Endodermal cell (in vitro differentiated cells): ENCODE measurements around the gene CXCR1. TPM values are rescaled to one million over a fixed set of nuclear protein-coding genes. Genes with fewer than 3 reads are reported as not detected.

Experiments
- DNase-seq: peaks from one replicate; pipeline ENCODE4 v3.0.0-alpha.2; 2017
- H3K27ac ChIP-seq: 2 replicates; pipeline ENCODE4 v1.5.1; 2013; ENCODE audit warnings: mild to moderate bottlenecking, low read depth, low read length, moderate library complexity
- H3K27me3 ChIP-seq: 2 replicates; pipeline ENCODE4 v1.6.1; 2013; ENCODE audit warnings: mild to moderate bottlenecking, low read length, moderate library complexity; ENCODE audit not compliant: insufficient read depth, control insufficient read depth, poor library complexity, severe bottlenecking
- H3K36me3 ChIP-seq: 2 replicates; pipeline ENCODE4 v1.7.0; 2013; ENCODE audit warnings: mild to moderate bottlenecking, low read length, moderate library complexity; ENCODE audit not compliant: control insufficient read depth, insufficient read depth
- H3K4me1 ChIP-seq: one replicate; pipeline ENCODE4 v1.7.0; 2013; ENCODE audit warnings: low read length; ENCODE audit not compliant: control insufficient read depth, insufficient read depth
- H3K4me3 ChIP-seq: 2 replicates; pipeline ENCODE4 v1.5.1; 2013; ENCODE audit warnings: mild to moderate bottlenecking, low read length, moderate library complexity
- H3K9ac ChIP-seq: 2 replicates; pipeline ENCODE4 v1.6.1; 2013; ENCODE audit warnings: mild to moderate bottlenecking, low read length, moderate library complexity; ENCODE audit not compliant: poor library complexity, severe bottlenecking; ENCODE audit errors: extremely low read depth
- H3K9me3 ChIP-seq: 2 replicates; pipeline ENCODE4 v1.6.1; 2013; ENCODE audit warnings: mild to moderate bottlenecking, low read length, moderate library complexity; ENCODE audit not compliant: control insufficient read depth
- H3K27ac Mint-ChIP-seq: 2 replicates; pipeline ENCODE4 v1.8.0; 2020; ENCODE audit warnings: mixed read lengths
- H3K27me3 Mint-ChIP-seq: 2 replicates; pipeline ENCODE4 v1.8.0; 2021; ENCODE audit warnings: mild to moderate bottlenecking, mixed read lengths; ENCODE audit not compliant: insufficient read depth
- H3K36me3 Mint-ChIP-seq: 2 replicates; pipeline ENCODE4 v1.8.0; 2020; ENCODE audit warnings: low read depth, mixed read lengths
- H3K4me1 Mint-ChIP-seq: 2 replicates; pipeline ENCODE4 v1.8.0; 2020; ENCODE audit warnings: mixed read lengths
- H3K4me3 Mint-ChIP-seq: 2 replicates; pipeline ENCODE4 v1.8.0; 2020; ENCODE audit warnings: mild to moderate bottlenecking, moderate library complexity, mixed read lengths
- H3K9me3 Mint-ChIP-seq: 2 replicates; pipeline ENCODE4 v1.8.0; 2020; ENCODE audit warnings: mild to moderate bottlenecking, mixed read lengths
- WGBS, 2 experiments: methylation state at CpG; one replicate each; pipeline versions ENCODE4 v1.1.5 to v1.1.7; 2013; ENCODE audit warnings: missing lambda C conversion rate in 2 of 2, mixed read lengths in 1 of 2; ENCODE audit not compliant: insufficient coverage in 1 of 2, insufficient read length in 1 of 2; 5-methylcytosine and 5-hydroxymethylcytosine counted together
- total RNA-seq, 2 donors: library from RNA; stranded (reverse); fragmentation: NEBNext Ultra II Directional in 1 of 2; extraction: Animal tissue kit (Norgen Biotek cat#: 25700) in 1 of 2; gene quantifications; 2 replicates in 1 of 2; 3 replicates in 1 of 2; pipeline ENCODE4 v1.2.1, GENCODE V29; 2021
- TF ChIP-seq, protein P1 (sequence below): fragments of 200-600 bp; sonication (generic); conservative IDR thresholded peaks from 2 replicates; pipeline ENCODE4 v1.5.0; 2021; ENCODE audit warnings: antibody characterized with exemption, mild to moderate bottlenecking

The CXCR1 gene
- total RNA-seq, 2 donors from 2014 or later, result not detected

DNA sequence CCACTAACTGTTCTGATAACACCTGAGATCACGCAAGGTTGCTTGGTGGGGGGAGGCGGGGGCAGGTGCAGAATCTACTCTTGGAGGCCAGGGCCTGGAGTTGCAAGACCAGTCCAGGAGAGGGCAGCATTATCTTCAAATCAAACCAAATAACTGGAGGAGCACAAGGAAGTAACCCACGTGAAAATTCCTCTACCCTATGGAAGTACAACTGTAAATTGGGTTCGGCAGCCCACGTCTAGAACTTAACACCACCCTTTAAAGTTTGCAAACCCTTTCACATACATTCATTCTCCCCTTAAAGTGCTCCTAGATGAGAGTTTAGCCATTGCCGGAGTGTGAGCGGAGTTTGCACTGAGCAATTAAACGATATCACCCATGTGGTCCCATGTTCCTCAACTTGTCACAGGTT is 19.6 kb upstream of the CXCR1 start:
- no peaks in the 10 kb centered on the region for H3K36me3 ChIP-seq
- TF ChIP-seq, protein P1, sequence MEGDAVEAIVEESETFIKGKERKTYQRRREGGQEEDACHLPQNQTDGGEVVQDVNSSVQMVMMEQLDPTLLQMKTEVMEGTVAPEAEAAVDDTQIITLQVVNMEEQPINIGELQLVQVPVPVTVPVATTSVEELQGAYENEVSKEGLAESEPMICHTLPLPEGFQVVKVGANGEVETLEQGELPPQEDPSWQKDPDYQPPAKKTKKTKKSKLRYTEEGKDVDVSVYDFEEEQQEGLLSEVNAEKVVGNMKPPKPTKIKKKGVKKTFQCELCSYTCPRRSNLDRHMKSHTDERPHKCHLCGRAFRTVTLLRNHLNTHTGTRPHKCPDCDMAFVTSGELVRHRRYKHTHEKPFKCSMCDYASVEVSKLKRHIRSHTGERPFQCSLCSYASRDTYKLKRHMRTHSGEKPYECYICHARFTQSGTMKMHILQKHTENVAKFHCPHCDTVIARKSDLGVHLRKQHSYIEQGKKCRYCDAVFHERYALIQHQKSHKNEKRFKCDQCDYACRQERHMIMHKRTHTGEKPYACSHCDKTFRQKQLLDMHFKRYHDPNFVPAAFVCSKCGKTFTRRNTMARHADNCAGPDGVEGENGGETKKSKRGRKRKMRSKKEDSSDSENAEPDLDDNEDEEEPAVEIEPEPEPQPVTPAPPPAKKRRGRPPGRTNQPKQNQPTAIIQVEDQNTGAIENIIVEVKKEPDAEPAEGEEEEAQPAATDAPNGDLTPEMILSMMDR, result peak; percentile 87
- H3K9me3 ChIP-seq, result peaks cover 5% of the 10 kb centered on the region
- Mint-ChIP-seq H3K27me3 (peaks cover 6% of the 10 kb centered on the region), H3K4me3 (no peak overlapping the region), H3K4me1 (peaks cover 18% of the 10 kb centered on the region), H3K36me3 (no peaks in the 10 kb centered on the region), H3K9me3 (no peaks in the 10 kb centered on the region), H3K27ac (no peak overlapping the region)
- no peak overlapping the region for H3K4me3 ChIP-seq
- H3K27ac ChIP-seq, result no peak overlapping the region
- H3K9ac ChIP-seq, result no peak overlapping the region
- WGBS, 2 experiments, result 46 to 58% methylated on average over 6 to 8 of the region's 8 CpGs
- H3K4me1 ChIP-seq, result peaks cover 7% of the 10 kb centered on the region
- DNase-seq, result peak; percentile 90
- H3K27me3 ChIP-seq, result no peaks in the 10 kb centered on the region

DNA sequence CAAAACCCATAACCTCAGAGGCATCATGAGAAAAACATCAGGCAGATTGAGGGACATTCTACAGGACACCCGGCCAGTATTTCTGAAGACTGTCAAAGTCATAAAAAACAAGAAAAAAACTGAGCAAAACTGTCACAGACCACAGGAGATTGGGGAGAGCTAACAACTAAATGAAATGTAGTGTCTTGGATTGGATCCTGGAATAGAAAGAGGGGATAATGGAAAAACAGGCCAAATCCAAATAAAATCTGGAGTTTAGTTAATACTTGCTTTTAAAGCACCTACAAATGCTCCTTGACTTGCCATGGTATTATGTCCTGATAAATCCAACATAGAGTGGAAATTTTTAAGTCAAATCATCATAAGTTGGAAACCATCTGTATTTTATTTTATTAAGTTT is 17.6 kb upstream of the CXCR1 start:
- H3K27me3 ChIP-seq, result no peaks in the 10 kb centered on the region
- peaks cover 20% of the 10 kb centered on the region for H3K4me1 Mint-ChIP-seq
- peaks cover 15% of the 10 kb centered on the region for H3K27me3 Mint-ChIP-seq
- no peak overlapping the region for H3K4me3 ChIP-seq
- H3K9me3 ChIP-seq, result peaks cover 5% of the 10 kb centered on the region
- no peak for DNase-seq
- H3K4me1 ChIP-seq, result peaks cover 7% of the 10 kb centered on the region
- no peaks in the 10 kb centered on the region for H3K36me3 Mint-ChIP-seq
- peaks cover 7% of the 10 kb centered on the region for H3K9me3 Mint-ChIP-seq
- no peak overlapping the region for H3K27ac Mint-ChIP-seq
- no peaks in the 10 kb centered on the region for H3K36me3 ChIP-seq
- WGBS, 2 experiments, result 82% methylated on average over 1 of the region's 1 CpG; no CpG with 5 or more reads in 1 of the 2 experiments
- no peak overlapping the region for H3K4me3 Mint-ChIP-seq
- no peak overlapping the region for H3K9ac ChIP-seq
- TF ChIP-seq, protein P1, result no peak
- no peak overlapping the region for H3K27ac ChIP-seq

DNA sequence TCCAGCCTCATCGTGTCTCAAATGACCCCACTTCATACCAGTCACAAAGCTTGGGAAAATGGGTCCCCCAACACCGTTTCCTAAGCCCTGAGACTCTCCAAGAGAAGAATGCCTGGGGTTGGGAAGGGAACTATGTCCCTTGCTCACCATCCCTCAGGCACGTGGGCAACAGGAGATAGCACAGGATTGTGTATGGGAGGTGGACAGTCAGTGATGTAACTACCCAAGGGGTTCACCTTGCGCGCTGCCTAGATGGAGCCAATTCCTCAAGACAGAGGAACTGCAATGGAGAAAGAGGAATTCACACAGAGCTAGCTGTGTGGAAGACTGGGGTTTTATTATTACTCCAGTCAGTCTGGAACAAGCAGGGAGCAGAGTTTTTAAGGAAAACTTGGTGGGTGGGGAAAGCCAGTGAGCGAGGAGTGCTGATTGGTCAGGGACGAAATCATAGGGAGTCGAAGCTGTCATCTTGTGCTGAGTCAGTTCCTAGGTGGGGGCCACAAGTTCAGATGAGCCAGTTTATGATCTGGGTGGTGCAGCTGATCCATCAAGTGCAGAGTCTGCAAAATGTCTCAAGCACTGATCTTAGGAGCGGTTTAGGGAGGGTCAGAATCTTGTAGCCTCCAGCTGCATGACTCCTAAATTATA is 13.8 kb upstream of the CXCR1 start:
- 79 to 82% methylated on average over 6 to 9 of the region's 9 CpGs for WGBS, 2 experiments
- no peak overlapping the region for H3K4me3 Mint-ChIP-seq
- no peak overlapping the region for H3K9ac ChIP-seq
- no peaks in the 10 kb centered on the region for H3K36me3 ChIP-seq
- peaks cover 5% of the 10 kb centered on the region for H3K9me3 ChIP-seq
- H3K36me3 Mint-ChIP-seq, result peaks cover 3% of the 10 kb centered on the region
- H3K9me3 Mint-ChIP-seq, result peaks cover 20% of the 10 kb centered on the region
- no peak overlapping the region for H3K27ac Mint-ChIP-seq
- no peak overlapping the region for H3K27ac ChIP-seq
- peaks cover 20% of the 10 kb centered on the region for H3K27me3 Mint-ChIP-seq
- peaks cover 13% of the 10 kb centered on the region for H3K4me1 Mint-ChIP-seq
- H3K4me3 ChIP-seq, result no peak overlapping the region
- peaks cover 7% of the 10 kb centered on the region for H3K4me1 ChIP-seq
- TF ChIP-seq, protein P1, result no peak
- H3K27me3 ChIP-seq, result no peaks in the 10 kb centered on the region
- DNase-seq, result no peak
